H1 (cell line): ENCODE results near the gene IER5. TPM values are rescaled to one million over a fixed set of nuclear protein-coding genes. Genes with fewer than 3 reads are reported as not detected.

Experiments used
- CHD7 ChIP-seq: fragments of 300-600 bp; sonication (generic); IDR thresholded peaks from 2 replicates; pipeline ENCODE4 v1.7.1; 2012; ENCODE audit warnings: low read length, moderate library complexity, mild to moderate bottlenecking, inconsistent platforms; ENCODE audit not compliant: insufficient replicate concordance
- CTBP2 ChIP-seq: IDR thresholded peaks from 2 replicates; pipeline ENCODE4 v1.7.0; 2011; ENCODE audit warnings: borderline replicate concordance, mild to moderate bottlenecking, moderate library complexity, mixed read lengths, low read length; ENCODE audit not compliant: insufficient read depth, insufficient read length
- KDM1A ChIP-seq: fragments of 200-600, 300-600 bp; sonication (generic); IDR thresholded peaks from 2 replicates; pipeline ENCODE4 v1.7.1; 2016; ENCODE audit warnings: mild to moderate bottlenecking, low read length, borderline replicate concordance
- MAFK ChIP-seq: IDR thresholded peaks from 2 replicates; pipeline ENCODE4 v1.6.1; 2012; ENCODE audit warnings: low read depth, mild to moderate bottlenecking, improper control_type of control experiment, low read length
- NANOG ChIP-seq: IDR thresholded peaks from 2 replicates; pipeline ENCODE4 v1.6.1; 2011; ENCODE audit warnings: low read length, low read depth, mild to moderate bottlenecking, inconsistent platforms; ENCODE audit not compliant: insufficient read depth, poor library complexity, severe bottlenecking
- SIN3A ChIP-seq, 2 experiments: IDR thresholded peaks in 1 of 2; conservative IDR thresholded peaks in 1 of 2; 2 replicates each; pipeline ENCODE4 v1.6.1; 2011 to 2012; ENCODE audit warnings: low read length in 2 of 2, improper control_type of control experiment in 1 of 2, low read depth in 1 of 2, mild to moderate bottlenecking in 1 of 2
- TEAD4 ChIP-seq: IDR thresholded peaks from 2 replicates; pipeline ENCODE4 v1.6.1; 2012; ENCODE audit warnings: low read depth, low read length, inconsistent platforms, mixed read lengths
- polyA plus RNA-seq, 7 experiments: library from polyadenylated mRNA; depleted of rRNA in 3 of 7; stranded (reverse) in 5 of 7; unstranded in 2 of 7; fragments of >200 nt in 5 of 7; fragments of 200-250 nt in 2 of 7; gene quantifications; 1 replicate in 5 of 7; 2 replicates in 1 of 7; 4 replicates in 1 of 7; pipeline versions ENCODE4 v1.2.1 to v1.2.3, GENCODE V29; 2011 to 2013; ENCODE audit warnings: missing spikeins in 2 of 7, mixed read lengths in 2 of 7
- total RNA-seq: library from RNA; stranded (reverse); fragmentation: NEBNext Ultra II Directional; extraction: Animal tissue kit (Norgen Biotek cat#: 25700); gene quantifications from 2 replicates; pipeline ENCODE4 v1.2.1, GENCODE V29; 2021

The IER5 gene
- total and polyA plus RNA-seq, 2 of the 8 experiments (the other 6 are each of a cell fraction or from before 2014, with no cell fraction given): 3.5 to 7.7 TPM

- no peak for TF ChIP-seq CHD7
- no peak for TF ChIP-seq CTBP2
- TF ChIP-seq TEAD4: no peak
- no peak for TF ChIP-seq MAFK
- no peak for TF ChIP-seq KDM1A
- TF ChIP-seq SIN3A (conservative IDR thresholded peaks at IDR 0.05 in 1 of 2, IDR thresholded peaks at IDR 0.05 in 1 of 2; ENCODE audit: low read depth in 1 of 2, low read length in 2 of 2): no peak
- TF ChIP-seq NANOG: no peak
Observed at GRCh38 chr1:181104042-181104789, 15.7 kb downstream of the IER5 start (continued).
